GM12878 (cell line): ENCODE results near the gene PDE11A.

Experiments
- CTCF ChIP-seq, 3 experiments: IDR thresholded peaks in 2 of 3; conservative IDR thresholded peaks in 1 of 3; 2 replicates each; pipeline ENCODE4 v1.5.1; 2011; ENCODE audit warnings: low read depth in 3 of 3, low read length in 3 of 3, mild to moderate bottlenecking in 3 of 3, control low read depth in 2 of 3, moderate library complexity in 2 of 3, inconsistent platforms in 1 of 3, mixed read lengths in 1 of 3; ENCODE audit not compliant: control insufficient read depth in 2 of 3, insufficient read depth in 1 of 3; ENCODE audit errors: extremely low read depth in 1 of 3
- GATAD2B ChIP-seq: fragments of 450-650 bp; conservative IDR thresholded peaks from 2 replicates; pipeline ENCODE4 v1.6.1; 2017; ENCODE audit warnings: low read depth, mild to moderate bottlenecking, moderate library complexity
- IKZF1 ChIP-seq: fragments of 450-650 bp; conservative IDR thresholded peaks from 2 replicates; pipeline ENCODE4 v1.6.1; 2017; ENCODE audit warnings: antibody characterized with exemption, mild to moderate bottlenecking
- MXI1 ChIP-seq: fragments of 150-350 bp; IDR thresholded peaks from 2 replicates; pipeline ENCODE4 v1.6.1; 2011; ENCODE audit warnings: low read depth, mild to moderate bottlenecking, inconsistent platforms, low read length, improper control_type of control experiment
- REST ChIP-seq: IDR thresholded peaks from 2 replicates; pipeline ENCODE4 v1.6.1; 2012; ENCODE audit warnings: mild to moderate bottlenecking, low read depth, low read length
- SMC3 ChIP-seq: IDR thresholded peaks from 2 replicates; pipeline ENCODE4 v1.6.1; 2011; ENCODE audit warnings: low read length, improper control_type of control experiment, borderline replicate concordance
- SREBF2 ChIP-seq: IDR thresholded peaks from 2 replicates; pipeline ENCODE4 v1.6.1; 2012; ENCODE audit warnings: mild to moderate bottlenecking, low read length

GRCh38 chr2:177593402-177593801 lies 479.2 kb downstream of the PDE11A start:
- TF ChIP-seq REST (no peak), SMC3 (no peak), MXI1 (no peak), SREBF2 (no peak), IKZF1 (no peak), CTCF (IDR thresholded peaks at IDR 0.05 in 2 of 3, conservative IDR thresholded peaks at IDR 0.05 in 1 of 3; ENCODE audit: control insufficient read depth in 2 of 3, extremely low read depth in 1 of 3, insufficient read depth in 1 of 3, low read depth in 3 of 3, low read length in 3 of 3) (no peak), GATAD2B (no peak)
